IMR-90 (cell line): Measurements from ENCODE around the gene EPN2. TPM values are rescaled to one million over a fixed set of nuclear protein-coding genes. Genes with fewer than 3 reads are reported as not detected.

Experiments used
- ATAC-seq: fragments of 200-7000 bp; cut with Tn5 transposase; 2 replicates; pipeline ENCODE4 v1.9.1; 2020; ENCODE audit warnings: low read depth, mild to moderate bottlenecking, moderate library complexity
- BruUV-seq: library from RNA; stranded (reverse); fragments of 400-500 nt; replicated peaks from 2 replicates; lab custom pipeline; 2021; lab: Mats Ljungman, UMichigan
- CTCF ChIA-PET: fragments of 300-600 bp; formaldehyde crosslinking; extraction: SDS; loops from one replicate; lab custom pipeline; 2021; ENCODE audit warnings: antibody characterized with exemption; lab: Yijun Ruan, JAX
- POLR2A ChIA-PET: fragments of 300-600 bp; sonication (Branson Sonifier 250); formaldehyde crosslinking; loops from one replicate; lab custom pipeline; 2022; ENCODE audit warnings: antibody characterized with exemption; ENCODE audit not compliant: unreplicated experiment; lab: Charles Lee
- DNase-seq: peaks from one replicate; pipeline ENCODE4 v3.0.0; 2013
- H2AFZ ChIP-seq: replicated peaks from 2 replicates; pipeline ENCODE3; 2013; ENCODE audit warnings: low read length, mild to moderate bottlenecking; ENCODE audit not compliant: poor library complexity
- H2AK5ac ChIP-seq: 2 replicates; pipeline ENCODE4 v1.6.1; 2013; ENCODE audit warnings: low read depth, low read length, inconsistent platforms
- H2AK9ac ChIP-seq: replicated peaks from 2 replicates; pipeline ENCODE3; 2013; ENCODE audit warnings: mild to moderate bottlenecking, low read depth, low read length, moderate library complexity; ENCODE audit not compliant: poor library complexity
- H2BK120ac ChIP-seq: 2 replicates; pipeline ENCODE4 v1.6.1; 2013; ENCODE audit warnings: low read depth, low read length, inconsistent platforms
- H2BK15ac ChIP-seq: 3 replicates; pipeline ENCODE4 v1.6.1; 2013; ENCODE audit warnings: low read depth, low read length, inconsistent platforms
- H2BK20ac ChIP-seq: 2 replicates; pipeline ENCODE4 v1.6.1; 2013; ENCODE audit warnings: low read depth, mild to moderate bottlenecking, inconsistent platforms, low read length, moderate library complexity
- H2BK5ac ChIP-seq: 2 replicates; pipeline ENCODE4 v1.6.1; 2013; ENCODE audit warnings: mild to moderate bottlenecking, low read depth, low read length, inconsistent platforms; ENCODE audit not compliant: poor library complexity, severe bottlenecking
- H3K14ac ChIP-seq: replicated peaks from 2 replicates; pipeline ENCODE4 v1.6.1; 2013; ENCODE audit warnings: low read depth, low read length, inconsistent platforms
- H3K18ac ChIP-seq: 2 replicates; pipeline ENCODE4 v1.6.1; 2013; ENCODE audit warnings: low read depth, low read length, control low read depth
- H3K23ac ChIP-seq: 2 replicates; pipeline ENCODE4 v1.6.1; 2013; ENCODE audit warnings: low read depth, low read length, inconsistent platforms
- H3K27ac ChIP-seq: 2 replicates; pipeline ENCODE4 v1.5.1; 2013; ENCODE audit warnings: mild to moderate bottlenecking, control low read depth, low read length; ENCODE audit not compliant: insufficient read depth
- H3K27me3 ChIP-seq: 2 replicates; pipeline ENCODE4 v1.6.1; 2013; ENCODE audit warnings: low read length; ENCODE audit not compliant: control insufficient read depth, insufficient read depth
- H3K36me3 ChIP-seq: 2 replicates; pipeline ENCODE4 v1.6.1; 2013; ENCODE audit warnings: low read length, mixed read lengths; ENCODE audit not compliant: control insufficient read depth, insufficient read depth
- H3K4ac ChIP-seq: 2 replicates; pipeline ENCODE4 v1.6.1; 2013; ENCODE audit warnings: low read depth, low read length, inconsistent platforms
- H3K4me1 ChIP-seq: 2 replicates; pipeline ENCODE4 v1.6.1; 2013; ENCODE audit warnings: low read length, mixed read lengths; ENCODE audit not compliant: control insufficient read depth, insufficient read depth
- H3K4me2 ChIP-seq: 2 replicates; pipeline ENCODE4 v1.6.1; 2013; ENCODE audit warnings: low read depth, mild to moderate bottlenecking, control low read depth, low read length, moderate library complexity
- H3K4me3 ChIP-seq: 2 replicates; pipeline ENCODE4 v1.5.1; 2013; ENCODE audit warnings: low read depth, mild to moderate bottlenecking, control low read depth, low read length, moderate library complexity; ENCODE audit not compliant: insufficient read depth
- H3K56ac ChIP-seq: 2 replicates; pipeline ENCODE4 v1.6.1; 2013; ENCODE audit warnings: low read length, inconsistent platforms; ENCODE audit not compliant: insufficient read depth; ENCODE audit errors: extremely low read depth
- H3K79me1 ChIP-seq, 2 experiments: 2 replicates each; pipeline ENCODE4 v1.6.1; 2013; ENCODE audit warnings: low read length in 2 of 2, inconsistent platforms in 1 of 2, low read depth in 1 of 2
- H3K9ac ChIP-seq: 2 replicates; pipeline ENCODE4 v1.6.1; 2013; ENCODE audit warnings: low read depth, low read length, control low read depth
- H3K9me1 ChIP-seq: 2 replicates; pipeline ENCODE4 v1.6.1; 2013; ENCODE audit warnings: low read length, inconsistent platforms; ENCODE audit not compliant: insufficient read depth
- H3K9me3 ChIP-seq: 2 replicates; pipeline ENCODE4 v1.6.1; 2013; ENCODE audit warnings: low read length; ENCODE audit not compliant: control insufficient read depth, insufficient read depth
- H4K20me1 ChIP-seq: 2 replicates; pipeline ENCODE4 v1.6.1; 2013; ENCODE audit warnings: low read length, inconsistent platforms; ENCODE audit not compliant: insufficient read depth
- H4K5ac ChIP-seq: 2 replicates; pipeline ENCODE4 v1.6.1; 2013; ENCODE audit warnings: mild to moderate bottlenecking, low read depth, low read length, control low read depth
- H4K8ac ChIP-seq, 2 experiments: 2 replicates each; pipeline ENCODE4 v1.6.1; 2013; ENCODE audit warnings: low read depth in 2 of 2, low read length in 2 of 2, control low read depth in 1 of 2, inconsistent platforms in 1 of 2
- H4K91ac ChIP-seq: 2 replicates; pipeline ENCODE4 v1.6.1; 2013; ENCODE audit warnings: low read depth, low read length, inconsistent platforms; ENCODE audit not compliant: insufficient read depth
- BHLHE40 ChIP-seq: fragments of 150-350 bp; IDR thresholded peaks from 2 replicates; pipeline ENCODE4 v1.6.1; 2016; ENCODE audit warnings: mild to moderate bottlenecking, low read depth, low read length
- CHD1 ChIP-seq: IDR thresholded peaks from 2 replicates; pipeline ENCODE4 v1.6.1; 2012; ENCODE audit warnings: low read depth, low read length, improper control_type of control experiment
- MAFK ChIP-seq: IDR thresholded peaks from 2 replicates; pipeline ENCODE4 v1.6.1; 2012; ENCODE audit warnings: low read depth, low read length, improper control_type of control experiment
- MAZ ChIP-seq: IDR thresholded peaks from 2 replicates; pipeline ENCODE4 v1.6.1; 2012; ENCODE audit warnings: low read depth, mild to moderate bottlenecking, low read length, improper control_type of control experiment, moderate library complexity, borderline replicate concordance
- MXI1 ChIP-seq: IDR thresholded peaks from 2 replicates; pipeline ENCODE4 v1.6.1; 2012; ENCODE audit warnings: low read depth, mild to moderate bottlenecking, low read length, moderate library complexity, borderline replicate concordance
- NFE2L2 ChIP-seq: fragments of 150-350 bp; IDR thresholded peaks from 2 replicates; pipeline ENCODE4 v1.6.1; 2016; ENCODE audit warnings: low read depth, mild to moderate bottlenecking, low read length
- POLR2A ChIP-seq: IDR thresholded peaks from 2 replicates; pipeline ENCODE4 v1.6.1; 2012; ENCODE audit warnings: mild to moderate bottlenecking, low read depth, low read length
- RAD21 ChIP-seq: IDR thresholded peaks from 2 replicates; pipeline ENCODE4 v1.6.1; 2012; ENCODE audit warnings: low read length, improper control_type of control experiment
- RCOR1 ChIP-seq: IDR thresholded peaks from 2 replicates; pipeline ENCODE4 v1.6.1; 2012; ENCODE audit warnings: mild to moderate bottlenecking, low read length, improper control_type of control experiment; ENCODE audit not compliant: insufficient replicate concordance
- RFX5 ChIP-seq: IDR thresholded peaks from 2 replicates; pipeline ENCODE4 v1.8.0; 2012; ENCODE audit warnings: low read depth, mild to moderate bottlenecking, low read length, moderate library complexity
- SMC3 ChIP-seq: fragments of 150-350 bp; IDR thresholded peaks from 2 replicates; pipeline ENCODE4 v1.6.1; 2016; ENCODE audit warnings: low read depth, mild to moderate bottlenecking, antibody characterized with exemption, low read length, moderate library complexity
- WGBS, 2 experiments: methylation state at CpG; one replicate each; pipeline versions ENCODE4 v1.1.5 to v1.1.7; 2013; ENCODE audit warnings: missing lambda C conversion rate in 2 of 2; ENCODE audit not compliant: insufficient read length in 1 of 2; ENCODE audit errors: extremely low coverage in 2 of 2; 5-methylcytosine and 5-hydroxymethylcytosine counted together
- dilution Hi-C: fragments of 300-500 bp; cut with HindIII; formaldehyde crosslinking; loops from one replicate; pipeline ENCODE4 v1.14.3; 2018; ENCODE audit warnings: low sequenced_read_pairs; ENCODE audit not compliant: unreplicated experiment
- in situ Hi-C: fragments of 300-500 bp; cut with MboI; formaldehyde crosslinking; loops from 3 replicates; pipeline ENCODE4 v1.14.3; 2019; ENCODE audit warnings: low sequenced_read_pairs, inconsistent platforms, mixed read lengths
- intact Hi-C: fragments of 100-400 bp; cut with micrococcal nuclease; formaldehyde crosslinking; loops from 2 replicates; pipeline ENCODE4 v1.10.0; 2022
- polyA plus RNA-seq, 3 experiments: library from polyadenylated mRNA; depleted of rRNA; stranded (reverse); fragments of >200 nt; gene quantifications; 2 replicates each; pipeline ENCODE4 v1.2.3, GENCODE V29; 2012; ENCODE audit warnings: low replicate concordance in 1 of 3
- total RNA-seq: library from RNA; depleted of rRNA; stranded (reverse); fragments of >200 nt; gene quantifications from 2 replicates; pipeline ENCODE4 v1.2.3, GENCODE V29; 2012
- TF ChIP-seq, protein P1 (sequence below): fragments of 150-350 bp; IDR thresholded peaks from 2 replicates; pipeline ENCODE4 v1.6.1; 2017; ENCODE audit warnings: mild to moderate bottlenecking, antibody characterized with exemption, low read length, low read depth
- TF ChIP-seq, protein P2 (sequence below): conservative IDR thresholded peaks from 2 replicates; pipeline ENCODE4 v1.5.1; 2012; ENCODE audit warnings: mild to moderate bottlenecking, low read depth, low read length, improper control_type of control experiment
- TF ChIP-seq, protein P3 (sequence below): fragments of 150-350 bp; IDR thresholded peaks from 2 replicates; pipeline ENCODE4 v1.6.1; 2016; ENCODE audit warnings: low read depth, mild to moderate bottlenecking, low read length, moderate library complexity, borderline replicate concordance

The EPN2 gene
- total and polyA plus RNA-seq, 2 of the 4 experiments (the other 2 are of a cell fraction), result 14.9 to 25.3 TPM

DNA sequence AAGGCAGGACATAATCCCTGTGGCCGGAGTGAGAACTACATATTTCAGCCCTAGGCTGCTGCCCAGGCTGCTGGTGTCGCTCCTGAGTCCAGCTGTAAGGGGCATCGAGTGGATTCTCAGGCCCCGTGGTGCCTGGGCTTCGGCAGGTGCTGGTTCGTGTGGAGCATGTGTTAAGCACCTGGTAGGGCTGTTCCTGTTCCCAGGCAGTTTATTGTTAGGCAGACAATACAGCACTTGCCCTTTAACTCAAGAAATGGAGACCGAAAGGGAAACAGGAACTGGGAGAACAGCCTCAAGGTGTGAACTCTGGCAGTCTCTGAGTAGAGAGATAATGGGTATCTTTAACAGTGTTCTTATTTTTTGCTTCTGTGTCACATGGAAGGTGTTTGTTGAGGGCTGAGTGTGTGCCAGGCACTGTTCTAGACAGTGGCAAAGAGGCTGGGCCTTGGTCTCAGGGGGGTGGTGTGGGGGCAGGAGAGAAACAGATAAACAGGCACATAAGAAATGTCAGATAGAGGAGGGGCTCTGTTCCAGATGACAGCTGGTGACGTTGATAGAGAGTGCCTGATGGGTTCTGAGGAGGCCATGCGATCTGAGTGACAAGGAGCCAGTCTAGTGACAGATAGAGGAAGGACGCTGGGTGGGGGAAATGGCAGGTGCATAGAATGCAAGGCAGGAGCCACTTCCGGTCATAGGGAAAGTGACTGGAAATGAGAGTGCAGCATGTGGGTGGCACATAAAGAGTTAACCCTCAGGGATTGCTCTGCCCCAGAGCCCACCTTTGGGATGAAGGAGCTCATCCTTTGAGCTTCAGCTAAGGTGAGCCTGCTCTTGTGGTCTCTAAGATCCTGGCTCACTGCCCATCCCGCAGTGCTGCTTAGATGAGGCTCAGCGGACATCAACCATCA is 33.8 kb downstream of the EPN2 start:
- Histone ChIP-seq H3K23ac (no peak overlapping the region), H3K9ac (no peak overlapping the region), H3K9me1 (peaks cover 20% of the 10 kb centered on the region), H3K36me3 (peaks cover 11% of the 10 kb centered on the region), H2BK120ac (no peak overlapping the region), H2AFZ (no peak overlapping the region), H4K20me1 (peaks cover 68% of the 10 kb centered on the region), H3K9me3 (no peaks in the 10 kb centered on the region), H2AK9ac (no peak overlapping the region), H4K8ac (no peak overlapping the region), H3K27me3 (no peaks in the 10 kb centered on the region), H4K91ac (no peak overlapping the region), H3K4ac (no peak overlapping the region), H3K18ac (no peak overlapping the region), H2BK20ac (no peak overlapping the region), H3K4me1 (peaks cover 7% of the 10 kb centered on the region), H3K4me3 (no peak overlapping the region), H3K14ac (no peak overlapping the region), H2AK5ac (no peak overlapping the region), H3K79me1 (peaks cover 56 to 88% of the 10 kb centered on the region in 2 experiments), H2BK15ac (no peak overlapping the region), H3K27ac (no peak overlapping the region), H3K4me2 (no peak overlapping the region), H4K5ac (no peak overlapping the region), H2BK5ac (no peak overlapping the region), H3K56ac (no peak overlapping the region)
- no TSS peak for BruUV-seq
- ChIA-PET CTCF (no interaction called here), POLR2A (interaction anchor here (0.6 kb wide), 1 partner anchor 206 kb away, joined by 6 read pairs; no protein-coding TSS in a partner anchor)
- intact Hi-C loops, result no loop called here
- ATAC-seq, result no peak
- dilution Hi-C loops, result no loop called here
- DNase-seq, result no peak
- in situ Hi-C loops, result no loop called here
- 86% methylated on average over 5 of the region's 13 CpGs; no CpG with 5 or more reads in 1 of the 2 experiments for WGBS, 2 experiments
- TF ChIP-seq, protein P1, sequence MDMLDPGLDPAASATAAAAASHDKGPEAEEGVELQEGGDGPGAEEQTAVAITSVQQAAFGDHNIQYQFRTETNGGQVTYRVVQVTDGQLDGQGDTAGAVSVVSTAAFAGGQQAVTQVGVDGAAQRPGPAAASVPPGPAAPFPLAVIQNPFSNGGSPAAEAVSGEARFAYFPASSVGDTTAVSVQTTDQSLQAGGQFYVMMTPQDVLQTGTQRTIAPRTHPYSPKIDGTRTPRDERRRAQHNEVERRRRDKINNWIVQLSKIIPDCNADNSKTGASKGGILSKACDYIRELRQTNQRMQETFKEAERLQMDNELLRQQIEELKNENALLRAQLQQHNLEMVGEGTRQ, result no peak
- TF ChIP-seq BHLHE40, result no peak
- TF ChIP-seq MAFK, result no peak
- no peak for TF ChIP-seq POLR2A
- no peak for TF ChIP-seq RCOR1
- TF ChIP-seq RFX5, result no peak
- TF ChIP-seq CHD1, result no peak
- no peak for TF ChIP-seq SMC3
- TF ChIP-seq, protein P2, sequence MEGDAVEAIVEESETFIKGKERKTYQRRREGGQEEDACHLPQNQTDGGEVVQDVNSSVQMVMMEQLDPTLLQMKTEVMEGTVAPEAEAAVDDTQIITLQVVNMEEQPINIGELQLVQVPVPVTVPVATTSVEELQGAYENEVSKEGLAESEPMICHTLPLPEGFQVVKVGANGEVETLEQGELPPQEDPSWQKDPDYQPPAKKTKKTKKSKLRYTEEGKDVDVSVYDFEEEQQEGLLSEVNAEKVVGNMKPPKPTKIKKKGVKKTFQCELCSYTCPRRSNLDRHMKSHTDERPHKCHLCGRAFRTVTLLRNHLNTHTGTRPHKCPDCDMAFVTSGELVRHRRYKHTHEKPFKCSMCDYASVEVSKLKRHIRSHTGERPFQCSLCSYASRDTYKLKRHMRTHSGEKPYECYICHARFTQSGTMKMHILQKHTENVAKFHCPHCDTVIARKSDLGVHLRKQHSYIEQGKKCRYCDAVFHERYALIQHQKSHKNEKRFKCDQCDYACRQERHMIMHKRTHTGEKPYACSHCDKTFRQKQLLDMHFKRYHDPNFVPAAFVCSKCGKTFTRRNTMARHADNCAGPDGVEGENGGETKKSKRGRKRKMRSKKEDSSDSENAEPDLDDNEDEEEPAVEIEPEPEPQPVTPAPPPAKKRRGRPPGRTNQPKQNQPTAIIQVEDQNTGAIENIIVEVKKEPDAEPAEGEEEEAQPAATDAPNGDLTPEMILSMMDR, result no peak
- TF ChIP-seq MXI1, result no peak
- TF ChIP-seq, protein P3, sequence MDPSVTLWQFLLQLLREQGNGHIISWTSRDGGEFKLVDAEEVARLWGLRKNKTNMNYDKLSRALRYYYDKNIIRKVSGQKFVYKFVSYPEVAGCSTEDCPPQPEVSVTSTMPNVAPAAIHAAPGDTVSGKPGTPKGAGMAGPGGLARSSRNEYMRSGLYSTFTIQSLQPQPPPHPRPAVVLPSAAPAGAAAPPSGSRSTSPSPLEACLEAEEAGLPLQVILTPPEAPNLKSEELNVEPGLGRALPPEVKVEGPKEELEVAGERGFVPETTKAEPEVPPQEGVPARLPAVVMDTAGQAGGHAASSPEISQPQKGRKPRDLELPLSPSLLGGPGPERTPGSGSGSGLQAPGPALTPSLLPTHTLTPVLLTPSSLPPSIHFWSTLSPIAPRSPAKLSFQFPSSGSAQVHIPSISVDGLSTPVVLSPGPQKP, result no peak
- TF ChIP-seq MAZ, result no peak
- TF ChIP-seq RAD21, result no peak
- no peak for TF ChIP-seq NFE2L2
